Uterus (tissue), 4 donors: Measurements from ENCODE around the gene DFFA. TPM values are rescaled to one million over a fixed set of nuclear protein-coding genes. Genes with fewer than 3 reads are reported as not detected.

Experiments
- DNase-seq, 2 donors: peaks; one replicate each; pipeline ENCODE4 v3.0.0-alpha.2; 2019 to 2020
- H3K27ac ChIP-seq, 2 donors: fragments of 200-600 bp; sonication (generic); 1 replicate in 1 of 2; 2 replicates in 1 of 2; pipeline ENCODE4 v1.5.1; 2016 to 2018
- H3K27me3 ChIP-seq, 2 donors: fragments of 200-600 bp; sonication (generic); one replicate each; pipeline ENCODE4 v1.5.1; 2018 to 2019; ENCODE audit warnings: control low read depth in 1 of 2
- H3K36me3 ChIP-seq, 2 donors: fragments of 200-600 bp; sonication (generic); one replicate each; pipeline ENCODE4 v1.5.1; 2019; ENCODE audit warnings: control low read depth in 1 of 2
- H3K4me1 ChIP-seq, 2 donors: fragments of 200-600 bp; sonication (generic); one replicate each; pipeline ENCODE4 v1.5.1; 2018 to 2019; ENCODE audit warnings: control low read depth in 1 of 2
- H3K4me3 ChIP-seq, 2 donors: fragments of 200-600 bp; sonication (generic); 1 replicate in 1 of 2; 2 replicates in 1 of 2; pipeline ENCODE4 v1.5.1; 2018 to 2019; ENCODE audit warnings: mild to moderate bottlenecking in 1 of 2
- H3K9me3 ChIP-seq, 2 donors: fragments of 200-600 bp; sonication (generic); one replicate each; pipeline ENCODE4 v1.5.1; 2019; ENCODE audit warnings: control low read depth in 1 of 2
- POLR2A ChIP-seq, 2 donors: fragments of 450-650 bp; IDR thresholded peaks; one replicate each; pipeline ENCODE4 v1.6.1; 2016; ENCODE audit warnings: antibody characterized with exemption in 2 of 2, mild to moderate bottlenecking in 1 of 2, moderate library complexity in 1 of 2
- intact Hi-C: fragments of 100-400 bp; cut with DNase I; formaldehyde crosslinking; loops from one replicate; pipeline ENCODE4 v1.15.1; 2023; ENCODE audit warnings: low total_unique reads
- total RNA-seq, 4 donors: library from RNA; depleted of rRNA in 3 of 4; stranded (reverse); fragments of >200 nt in 3 of 4; gene quantifications; one replicate each; pipeline versions ENCODE4 v1.1.0 to v1.2.4, GENCODE V29; 2014 to 2023
- TF ChIP-seq, protein P1 (sequence below), 4 experiments: fragments of 200-600 bp in 2 of 4; fragments of 450-650 bp in 2 of 4; sonication (generic) in 2 of 4; IDR thresholded peaks; one replicate each; pipeline ENCODE4 v1.5.1; 2016 to 2019; ENCODE audit warnings: antibody characterized with exemption in 4 of 4, mild to moderate bottlenecking in 2 of 4, moderate library complexity in 1 of 4
- donor health status: DM: yes; HTN: yes; CAD: no.

Gene DFFA
- total RNA-seq, 4 donors from 2014 or later, result 5.1 to 41.6 (median 25.7) TPM

DNA sequence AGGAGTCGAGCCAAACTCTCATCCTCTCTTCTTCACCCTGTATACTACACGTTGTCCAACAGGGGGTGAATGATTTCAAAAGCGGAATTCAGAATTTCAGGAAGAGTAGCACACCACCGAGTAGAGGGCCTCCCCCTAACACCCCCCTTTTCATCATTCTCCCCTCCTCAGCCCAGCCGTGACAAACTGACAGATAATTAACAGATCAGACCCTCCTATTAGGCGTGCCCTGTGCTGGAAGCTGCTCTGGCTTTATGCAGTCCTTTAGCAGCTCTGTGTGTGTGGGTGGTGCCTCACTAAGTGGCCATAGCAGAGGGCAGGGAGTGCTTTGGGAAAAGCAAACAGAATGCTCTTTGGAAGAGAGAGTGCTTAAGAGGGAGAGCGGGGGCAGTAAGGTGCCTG is 46.7 kb upstream of the DFFA start:
- no peak overlapping the region for H3K4me3 ChIP-seq
- H3K4me1 ChIP-seq, result no peaks in the 10 kb centered on the region
- no peak overlapping the region for H3K27ac ChIP-seq
- DNase-seq, result no peak
- H3K9me3 ChIP-seq, result no peaks in the 10 kb centered on the region
- H3K36me3 ChIP-seq, result no peaks in the 10 kb centered on the region
- intact Hi-C loops, result no loop called here
- H3K27me3 ChIP-seq, result no peaks in the 10 kb centered on the region
- TF ChIP-seq, protein P1, sequence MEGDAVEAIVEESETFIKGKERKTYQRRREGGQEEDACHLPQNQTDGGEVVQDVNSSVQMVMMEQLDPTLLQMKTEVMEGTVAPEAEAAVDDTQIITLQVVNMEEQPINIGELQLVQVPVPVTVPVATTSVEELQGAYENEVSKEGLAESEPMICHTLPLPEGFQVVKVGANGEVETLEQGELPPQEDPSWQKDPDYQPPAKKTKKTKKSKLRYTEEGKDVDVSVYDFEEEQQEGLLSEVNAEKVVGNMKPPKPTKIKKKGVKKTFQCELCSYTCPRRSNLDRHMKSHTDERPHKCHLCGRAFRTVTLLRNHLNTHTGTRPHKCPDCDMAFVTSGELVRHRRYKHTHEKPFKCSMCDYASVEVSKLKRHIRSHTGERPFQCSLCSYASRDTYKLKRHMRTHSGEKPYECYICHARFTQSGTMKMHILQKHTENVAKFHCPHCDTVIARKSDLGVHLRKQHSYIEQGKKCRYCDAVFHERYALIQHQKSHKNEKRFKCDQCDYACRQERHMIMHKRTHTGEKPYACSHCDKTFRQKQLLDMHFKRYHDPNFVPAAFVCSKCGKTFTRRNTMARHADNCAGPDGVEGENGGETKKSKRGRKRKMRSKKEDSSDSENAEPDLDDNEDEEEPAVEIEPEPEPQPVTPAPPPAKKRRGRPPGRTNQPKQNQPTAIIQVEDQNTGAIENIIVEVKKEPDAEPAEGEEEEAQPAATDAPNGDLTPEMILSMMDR (IDR thresholded peaks at IDR 0.05), result peak in 1 of 4 experiments; percentile 13
- no peak for TF ChIP-seq POLR2A (IDR thresholded peaks at IDR 0.05)

DNA sequence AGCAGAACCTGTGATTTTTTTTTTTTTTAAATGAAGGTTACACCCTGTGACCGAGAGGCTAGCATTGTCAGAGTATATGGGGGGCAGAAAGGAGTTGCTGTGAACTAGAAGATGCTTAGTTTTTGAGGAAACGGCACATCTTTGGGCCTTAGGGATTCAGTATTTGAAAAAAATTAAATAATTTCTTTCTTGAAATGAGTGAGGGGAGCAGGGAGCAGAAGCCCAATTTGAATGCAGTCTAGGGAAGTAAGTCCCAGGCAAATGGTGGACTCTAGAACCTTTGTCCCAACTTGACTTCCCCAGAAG is 45.3 kb upstream of the DFFA start:
- Histone ChIP-seq H3K4me3 (no peak overlapping the region), H3K27ac (no peak overlapping the region), H3K36me3 (no peaks in the 10 kb centered on the region), H3K9me3 (no peaks in the 10 kb centered on the region), H3K27me3 (no peaks in the 10 kb centered on the region), H3K4me1 (no peaks in the 10 kb centered on the region)
- no peak for TF ChIP-seq POLR2A (IDR thresholded peaks at IDR 0.05)
- TF ChIP-seq, protein P1 (IDR thresholded peaks at IDR 0.05), result no peak
- intact Hi-C loops, result no loop called here
- DNase-seq, result no peak

DNA sequence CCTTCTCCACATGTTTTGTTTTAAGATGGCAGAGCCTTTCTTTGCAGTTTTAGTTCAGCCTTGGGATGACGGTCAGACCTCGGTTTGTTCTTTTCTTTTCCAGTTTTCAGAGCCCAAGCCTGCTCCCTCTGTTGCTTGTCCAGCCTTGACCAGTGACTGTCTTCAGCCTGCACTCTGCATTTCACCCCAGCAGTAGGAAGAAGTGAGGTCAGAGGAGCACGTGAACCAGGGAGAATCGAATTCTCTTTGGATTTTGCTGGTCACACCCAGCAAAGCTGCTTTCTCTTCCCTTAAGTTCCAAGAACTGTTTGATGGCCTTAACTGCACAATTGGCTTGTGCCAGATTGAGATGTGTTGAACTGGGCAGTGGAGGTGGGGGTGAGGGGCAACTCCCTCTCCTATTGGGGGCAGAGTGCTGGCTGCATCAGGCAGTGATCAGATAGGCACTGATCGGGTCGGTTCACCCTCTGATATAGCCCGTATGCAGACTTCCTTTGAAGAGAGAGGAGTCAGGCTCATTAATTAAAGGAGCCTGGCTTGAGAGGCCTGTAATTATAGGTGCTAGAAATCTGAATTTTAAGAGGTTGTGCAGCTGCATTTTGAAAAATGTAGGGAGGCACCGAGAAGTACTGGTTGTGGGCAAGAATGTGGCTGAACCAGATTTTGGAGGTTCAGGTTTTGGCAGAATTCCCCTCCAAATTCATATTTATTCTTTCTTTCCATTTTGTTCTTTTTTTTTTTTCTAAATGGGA is 44.8 kb upstream of the DFFA start:
- Histone ChIP-seq H3K4me3 (no peak overlapping the region), H3K9me3 (no peaks in the 10 kb centered on the region), H3K27ac (no peak overlapping the region), H3K36me3 (no peaks in the 10 kb centered on the region), H3K27me3 (no peaks in the 10 kb centered on the region), H3K4me1 (no peaks in the 10 kb centered on the region)
- intact Hi-C loops, result no loop called here
- DNase-seq, result no peak
- TF ChIP-seq, protein P1 (IDR thresholded peaks at IDR 0.05), result no peak
- TF ChIP-seq POLR2A (IDR thresholded peaks at IDR 0.05), result no peak

DNA sequence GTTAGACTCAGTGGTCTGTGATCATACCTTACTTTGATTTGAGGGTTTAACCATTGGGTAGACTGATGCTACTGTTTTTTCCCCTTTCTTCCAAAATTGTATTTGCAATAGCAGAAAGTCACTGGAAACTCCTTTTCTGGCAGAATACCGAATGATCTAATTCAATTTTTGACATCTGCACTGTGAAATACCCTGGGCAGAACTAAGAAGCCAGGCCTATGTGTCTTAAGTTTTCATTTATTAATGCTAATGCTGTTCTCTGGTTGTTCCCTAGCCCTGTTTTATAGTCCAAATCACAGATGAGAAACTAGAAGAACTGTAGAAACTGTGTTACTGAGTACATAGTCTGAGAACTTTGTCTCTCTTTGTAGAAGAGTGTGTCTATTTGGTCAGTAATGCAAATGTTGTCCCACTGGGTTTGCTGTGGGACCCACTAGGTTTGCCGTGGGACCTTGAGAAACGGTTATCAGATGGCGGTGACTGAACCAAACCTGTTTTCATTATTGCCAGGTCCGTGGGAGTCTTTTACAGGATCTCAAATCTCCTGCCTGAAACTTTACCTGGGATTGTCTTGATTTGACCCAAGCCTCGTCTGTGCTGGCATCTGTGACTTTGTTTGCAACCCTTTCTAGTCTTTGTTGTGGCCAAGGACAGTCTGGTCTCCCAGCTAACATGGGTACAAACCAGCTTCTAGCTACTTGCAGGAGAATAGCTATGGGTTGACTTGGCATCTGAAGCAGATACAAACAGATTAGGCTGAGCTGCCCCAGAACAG is 43.8 kb upstream of the DFFA start:
- TF ChIP-seq POLR2A (IDR thresholded peaks at IDR 0.05), result no peak
- TF ChIP-seq, protein P1 (IDR thresholded peaks at IDR 0.05), result no peak
- intact Hi-C loops, result no loop called here
- Histone ChIP-seq H3K4me1 (no peaks in the 10 kb centered on the region), H3K9me3 (no peaks in the 10 kb centered on the region), H3K27me3 (no peaks in the 10 kb centered on the region), H3K27ac (no peak overlapping the region), H3K4me3 (no peak overlapping the region), H3K36me3 (no peaks in the 10 kb centered on the region)
- DNase-seq, result no peak

DNA sequence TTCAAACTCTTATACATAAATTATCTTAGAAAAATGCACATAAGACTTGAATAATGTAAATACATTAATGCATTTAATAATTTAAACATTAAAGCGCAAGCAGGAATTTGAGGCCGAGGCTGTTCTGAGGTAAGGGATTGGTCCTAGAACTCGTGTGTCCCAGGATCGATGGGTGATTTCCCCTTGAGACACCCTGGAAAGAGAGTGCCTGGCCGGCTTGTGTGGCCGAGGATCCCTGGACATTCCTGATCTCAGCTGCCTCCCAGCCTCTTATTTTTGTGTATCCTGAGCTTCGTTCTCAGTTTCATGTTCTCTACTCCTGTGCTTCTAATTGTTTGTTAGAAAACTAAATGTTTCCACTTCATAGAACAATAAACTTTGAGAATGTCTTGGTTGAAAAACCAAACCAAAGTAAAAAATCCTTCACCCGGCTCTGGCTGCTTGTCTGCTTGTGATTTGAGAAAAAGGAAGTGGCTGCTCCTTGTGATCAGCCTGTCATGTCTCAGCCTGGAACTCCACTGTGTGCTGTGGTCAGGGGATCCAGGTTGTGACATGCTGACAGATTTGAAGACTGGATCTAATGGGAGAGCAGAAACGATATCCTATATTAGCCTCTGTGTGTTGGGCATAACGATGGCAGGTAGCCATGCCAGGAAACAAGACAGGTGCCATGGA is 43.1 kb upstream of the DFFA start:
- H3K27ac ChIP-seq, result no peak overlapping the region
- DNase-seq, result no peak
- H3K4me1 ChIP-seq, result peaks cover 0 to 3% of the 10 kb centered on the region in 2 donors
- H3K27me3 ChIP-seq, result no peaks in the 10 kb centered on the region
- no peak overlapping the region for H3K4me3 ChIP-seq
- no peaks in the 10 kb centered on the region for H3K36me3 ChIP-seq
- intact Hi-C loops, result no loop called here
- TF ChIP-seq POLR2A (IDR thresholded peaks at IDR 0.05), result no peak
- TF ChIP-seq, protein P1 (IDR thresholded peaks at IDR 0.05), result no peak
- no peaks in the 10 kb centered on the region for H3K9me3 ChIP-seq
